ENCODE measurements around the gene NTF3. TPM values are rescaled to one million over a fixed set of nuclear protein-coding genes. Genes with fewer than 3 reads are reported as not detected.

Gene NTF3
- total RNA-seq, 5 donors from 2014 or later (not counting 1 experiment from before 2014, with no cell fraction given), result not detected

DNA sequence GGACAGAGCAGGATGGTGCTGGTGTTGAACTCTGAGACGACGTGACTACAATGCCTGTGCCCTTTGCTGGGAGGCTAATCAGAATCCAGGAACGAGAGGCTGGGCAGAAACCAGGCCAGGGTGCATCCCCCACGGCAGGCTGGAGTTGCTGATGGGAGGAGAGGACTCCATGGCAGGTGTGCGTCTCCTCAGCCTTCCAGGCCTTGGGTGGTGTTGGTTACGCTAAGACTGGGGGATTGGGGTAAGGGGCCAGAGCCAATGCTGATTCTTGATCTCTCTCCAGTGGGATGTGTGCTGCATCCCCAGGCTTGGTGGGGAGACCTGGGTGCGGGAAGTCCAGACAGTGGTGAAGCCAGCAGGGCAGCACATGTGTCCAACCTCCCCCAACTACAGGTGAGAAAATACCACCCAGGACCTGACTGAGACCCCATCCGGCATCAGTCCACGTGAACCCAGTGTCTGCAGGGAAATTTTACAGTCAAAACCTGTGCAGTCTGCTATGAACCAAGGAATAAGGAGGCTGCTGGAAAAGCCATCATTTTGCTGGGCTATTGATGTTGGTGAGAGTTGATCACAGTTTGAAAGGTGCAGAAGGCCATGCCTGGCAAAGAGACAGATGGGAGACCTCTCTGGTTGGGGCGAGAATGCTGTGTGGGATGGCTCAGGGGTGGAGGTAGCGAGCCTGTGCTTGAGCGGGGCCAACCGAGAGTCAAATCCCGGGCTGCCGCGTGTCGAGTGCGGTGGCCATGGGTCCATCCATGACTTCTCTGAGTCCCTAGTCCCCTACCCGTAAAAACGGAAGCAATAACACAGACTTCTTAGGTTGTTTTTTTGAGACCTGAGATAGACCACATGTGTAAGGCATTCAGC lies 89.8 kb downstream of the NTF3 start:
- no peak overlapping the region for H3K4me3 ChIP-seq (ENCODE audit: control insufficient read depth in 1 of 2, extremely low read depth in 1 of 2, low read length in 1 of 2)
- H3K36me3 ChIP-seq (ENCODE audit: control insufficient read depth in 2 of 2, extremely low read depth in 1 of 2, insufficient read depth in 1 of 2, low read length in 1 of 2), result no peaks in the 10 kb centered on the region
- DNase-seq (no peak), ATAC-seq (replicated peaks in 1 of 4) (no peak)
- Mint-ChIP-seq H3K4me1 (no peaks in the 10 kb centered on the region), H3K9me3 (no peaks in the 10 kb centered on the region), H3K36me3 (no peaks in the 10 kb centered on the region), H3K4me3 (no peak overlapping the region), H3K27me3 (peaks cover 0 to 3% of the 10 kb centered on the region in 2 donors), H3K27ac (no peak overlapping the region)
- peaks cover 0 to 12% of the 10 kb centered on the region in 2 experiments for H3K27me3 ChIP-seq (replicated peaks in 1 of 2; ENCODE audit: control insufficient read depth in 2 of 2, extremely low read depth in 1 of 2, insufficient read depth in 2 of 2, low read length in 1 of 2)
- WGBS (ENCODE audit: insufficient coverage), result 79% methylated on average over 18 of the region's 20 CpGs
- H3K9me3 ChIP-seq, result no peaks in the 10 kb centered on the region
- H3K27ac ChIP-seq (ENCODE audit: low read length), result no peak overlapping the region
- H3K4me1 ChIP-seq (ENCODE audit: control insufficient read depth in 1 of 2, extremely low read depth in 1 of 2, insufficient read depth in 2 of 2, low read length in 2 of 2), result no peaks in the 10 kb centered on the region
- CTCF ChIA-PET, result no interaction called here
- POLR2A ChIA-PET, result no interaction called here

DNA sequence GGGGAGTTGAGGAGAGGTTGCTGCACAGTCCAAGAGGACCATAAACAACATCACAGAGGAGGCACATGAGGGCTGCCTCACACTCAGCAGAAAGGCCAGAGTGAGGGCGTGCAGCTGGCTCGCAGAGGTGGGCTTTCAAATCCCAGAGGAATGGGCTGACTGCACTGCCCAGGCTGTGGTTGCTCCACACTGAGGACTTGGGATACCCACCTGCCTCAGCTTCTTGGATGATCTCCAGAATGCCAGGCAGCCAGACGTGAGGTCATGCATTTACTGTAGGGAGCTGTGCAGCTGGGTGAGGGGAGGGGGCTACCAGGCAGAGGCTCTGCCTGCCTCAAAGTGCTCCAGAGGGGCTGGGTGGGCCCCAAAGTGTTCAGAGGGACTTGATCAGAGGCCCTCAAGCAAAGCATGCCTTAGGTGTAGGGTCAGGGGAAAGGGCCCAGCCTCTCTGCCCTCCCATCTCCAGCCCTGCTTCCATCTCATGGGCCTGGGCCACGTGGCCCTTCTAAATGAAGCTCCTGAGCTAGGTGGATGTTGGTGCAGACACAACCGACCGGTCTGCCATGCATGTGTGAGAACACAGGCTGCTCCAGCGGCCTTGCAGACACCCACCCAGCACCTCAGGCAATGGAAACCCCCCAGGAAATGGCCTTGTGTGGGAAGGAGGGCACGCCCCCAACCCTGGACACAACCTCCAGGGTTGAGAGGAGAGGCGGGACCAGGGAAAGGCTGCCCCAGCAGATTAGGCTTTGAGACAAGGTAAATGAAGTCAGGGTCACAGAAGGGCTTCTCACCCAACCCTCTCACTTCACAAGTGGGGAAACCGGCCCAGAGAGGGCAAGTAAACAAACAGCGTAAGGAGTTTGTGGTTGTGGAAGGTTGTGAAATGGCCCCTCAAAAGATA lies 90.8 kb downstream of the NTF3 start:
- Mint-ChIP-seq H3K9me3 (no peaks in the 10 kb centered on the region), H3K27me3 (peaks cover 0 to 3% of the 10 kb centered on the region in 2 donors), H3K4me1 (no peaks in the 10 kb centered on the region), H3K36me3 (no peaks in the 10 kb centered on the region), H3K4me3 (no peak overlapping the region), H3K27ac (no peak overlapping the region)
- CTCF ChIA-PET, result no interaction called here
- DNase-seq, result no peak
- H3K4me3 ChIP-seq (ENCODE audit: control insufficient read depth in 1 of 2, extremely low read depth in 1 of 2, low read length in 1 of 2), result no peak overlapping the region
- H3K4me1 ChIP-seq (ENCODE audit: control insufficient read depth in 1 of 2, extremely low read depth in 1 of 2, insufficient read depth in 2 of 2, low read length in 2 of 2), result no peaks in the 10 kb centered on the region
- WGBS (ENCODE audit: insufficient coverage), result 84% methylated on average over 3 of the region's 11 CpGs
- H3K27ac ChIP-seq (ENCODE audit: low read length), result no peak overlapping the region
- peaks cover 0 to 10% of the 10 kb centered on the region in 2 experiments for H3K27me3 ChIP-seq (replicated peaks in 1 of 2; ENCODE audit: control insufficient read depth in 2 of 2, extremely low read depth in 1 of 2, insufficient read depth in 2 of 2, low read length in 1 of 2)
- no peak for ATAC-seq (replicated peaks in 1 of 4)
- no peaks in the 10 kb centered on the region for H3K9me3 ChIP-seq
- POLR2A ChIA-PET, result no interaction called here
- no peaks in the 10 kb centered on the region for H3K36me3 ChIP-seq (ENCODE audit: control insufficient read depth in 2 of 2, extremely low read depth in 1 of 2, insufficient read depth in 1 of 2, low read length in 1 of 2)

DNA sequence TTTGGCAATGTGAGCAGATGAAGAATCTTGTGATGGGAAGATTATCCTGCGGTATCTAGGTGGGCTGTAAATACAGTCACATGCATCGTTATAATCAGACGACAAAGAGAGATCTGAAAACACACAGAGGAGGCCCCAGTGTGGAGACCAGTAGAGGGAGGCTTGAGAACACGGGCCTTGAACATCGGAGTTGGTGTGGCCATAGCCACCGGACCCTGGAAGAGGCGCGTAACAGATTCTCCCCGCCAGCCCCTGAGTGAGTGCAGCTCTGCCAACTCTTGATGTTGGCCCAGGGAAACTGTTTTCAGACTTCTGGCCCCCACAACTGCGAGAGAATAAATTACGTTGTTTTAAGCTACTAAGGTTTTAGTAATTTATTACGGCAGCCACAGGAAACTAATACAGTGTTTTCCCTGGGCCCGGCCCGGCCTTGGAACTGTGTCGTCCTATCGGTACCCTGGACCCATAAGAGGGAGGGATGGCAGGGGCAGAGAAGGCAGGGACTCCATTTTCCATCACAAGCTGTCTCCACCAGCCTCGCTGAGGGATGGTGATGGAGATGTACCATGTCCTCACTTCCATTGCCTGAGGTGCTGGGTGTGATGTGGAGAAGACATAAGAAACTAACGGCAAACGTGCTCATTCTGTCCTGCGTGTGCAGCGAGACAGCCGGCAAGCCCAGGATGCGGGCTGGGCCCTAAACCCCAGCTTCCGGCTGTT lies 91.6 kb downstream of the NTF3 start:
- POLR2A ChIA-PET, result no interaction called here
- Mint-ChIP-seq H3K27ac (no peak overlapping the region), H3K4me3 (no peak overlapping the region), H3K27me3 (peaks cover 0 to 3% of the 10 kb centered on the region in 2 donors), H3K36me3 (no peaks in the 10 kb centered on the region), H3K9me3 (no peaks in the 10 kb centered on the region), H3K4me1 (no peaks in the 10 kb centered on the region)
- ATAC-seq (replicated peaks in 1 of 4), result no peak
- 86% methylated on average over 19 of the region's 24 CpGs for WGBS (ENCODE audit: insufficient coverage)
- H3K4me1 ChIP-seq (ENCODE audit: control insufficient read depth in 1 of 2, extremely low read depth in 1 of 2, insufficient read depth in 2 of 2, low read length in 2 of 2), result no peaks in the 10 kb centered on the region
- CTCF ChIA-PET, result no interaction called here
- no peaks in the 10 kb centered on the region for H3K9me3 ChIP-seq
- H3K27ac ChIP-seq (ENCODE audit: low read length), result no peak overlapping the region
- peaks cover 0 to 10% of the 10 kb centered on the region in 2 experiments for H3K27me3 ChIP-seq (replicated peaks in 1 of 2; ENCODE audit: control insufficient read depth in 2 of 2, extremely low read depth in 1 of 2, insufficient read depth in 2 of 2, low read length in 1 of 2)
- no peak for DNase-seq
- no peaks in the 10 kb centered on the region for H3K36me3 ChIP-seq (ENCODE audit: control insufficient read depth in 2 of 2, extremely low read depth in 1 of 2, insufficient read depth in 1 of 2, low read length in 1 of 2)
- H3K4me3 ChIP-seq (ENCODE audit: control insufficient read depth in 1 of 2, extremely low read depth in 1 of 2, low read length in 1 of 2), result no peak overlapping the region

DNA sequence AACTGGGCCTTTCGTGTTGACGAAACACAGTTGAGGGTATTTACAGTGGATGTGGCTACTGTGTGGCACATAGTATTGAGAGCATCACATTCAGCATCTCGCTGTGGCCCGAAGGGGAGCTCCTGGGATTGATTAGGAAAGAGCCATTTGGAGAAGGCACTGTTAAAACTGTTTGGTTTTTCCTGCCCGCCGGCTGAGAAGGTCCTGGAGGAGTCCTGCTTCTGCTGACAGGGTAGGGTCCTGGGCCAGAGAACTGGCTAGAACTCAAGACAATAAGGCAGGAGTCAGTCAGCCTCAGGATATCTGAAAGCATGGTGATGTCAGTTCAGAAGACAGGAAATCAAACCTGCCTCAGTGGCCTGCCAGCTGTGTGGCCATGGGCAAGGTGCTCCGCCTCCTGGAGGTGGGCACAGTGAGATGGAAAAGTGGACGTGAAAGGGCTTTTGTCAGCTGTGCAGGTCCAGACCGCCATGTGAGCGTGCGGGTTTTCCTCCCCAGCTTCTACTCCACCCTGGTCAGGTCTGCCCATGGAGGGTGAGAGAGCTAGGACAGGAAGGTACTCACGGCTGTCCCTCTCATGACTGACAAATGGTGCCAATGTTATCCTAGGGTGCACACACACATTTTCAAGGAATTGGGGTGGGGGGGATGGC lies 92.3 kb downstream of the NTF3 start:
- DNase-seq (no peak), ATAC-seq (replicated peaks in 1 of 4) (no peak)
- 89% methylated on average over 6 of the region's 12 CpGs for WGBS (ENCODE audit: insufficient coverage)
- Histone ChIP-seq H3K9me3 (no peaks in the 10 kb centered on the region), H3K4me1 (ENCODE audit: control insufficient read depth in 1 of 2, extremely low read depth in 1 of 2, insufficient read depth in 2 of 2, low read length in 2 of 2) (no peaks in the 10 kb centered on the region), H3K4me3 (ENCODE audit: control insufficient read depth in 1 of 2, extremely low read depth in 1 of 2, low read length in 1 of 2) (no peak overlapping the region), H3K27ac (ENCODE audit: low read length) (no peak overlapping the region), H3K36me3 (ENCODE audit: control insufficient read depth in 2 of 2, extremely low read depth in 1 of 2, insufficient read depth in 1 of 2, low read length in 1 of 2) (no peaks in the 10 kb centered on the region), H3K27me3 (replicated peaks in 1 of 2; ENCODE audit: control insufficient read depth in 2 of 2, extremely low read depth in 1 of 2, insufficient read depth in 2 of 2, low read length in 1 of 2) (peaks cover 0 to 10% of the 10 kb centered on the region in 2 experiments)
- no peaks in the 10 kb centered on the region for H3K36me3 Mint-ChIP-seq
- ChIA-PET POLR2A (no interaction called here), CTCF (no interaction called here)
- H3K27ac Mint-ChIP-seq, result no peak overlapping the region
- H3K4me3 Mint-ChIP-seq, result no peak overlapping the region
- H3K27me3 Mint-ChIP-seq, result peaks cover 0 to 4% of the 10 kb centered on the region in 2 donors
- no peaks in the 10 kb centered on the region for H3K4me1 Mint-ChIP-seq
- H3K9me3 Mint-ChIP-seq, result no peaks in the 10 kb centered on the region

DNA sequence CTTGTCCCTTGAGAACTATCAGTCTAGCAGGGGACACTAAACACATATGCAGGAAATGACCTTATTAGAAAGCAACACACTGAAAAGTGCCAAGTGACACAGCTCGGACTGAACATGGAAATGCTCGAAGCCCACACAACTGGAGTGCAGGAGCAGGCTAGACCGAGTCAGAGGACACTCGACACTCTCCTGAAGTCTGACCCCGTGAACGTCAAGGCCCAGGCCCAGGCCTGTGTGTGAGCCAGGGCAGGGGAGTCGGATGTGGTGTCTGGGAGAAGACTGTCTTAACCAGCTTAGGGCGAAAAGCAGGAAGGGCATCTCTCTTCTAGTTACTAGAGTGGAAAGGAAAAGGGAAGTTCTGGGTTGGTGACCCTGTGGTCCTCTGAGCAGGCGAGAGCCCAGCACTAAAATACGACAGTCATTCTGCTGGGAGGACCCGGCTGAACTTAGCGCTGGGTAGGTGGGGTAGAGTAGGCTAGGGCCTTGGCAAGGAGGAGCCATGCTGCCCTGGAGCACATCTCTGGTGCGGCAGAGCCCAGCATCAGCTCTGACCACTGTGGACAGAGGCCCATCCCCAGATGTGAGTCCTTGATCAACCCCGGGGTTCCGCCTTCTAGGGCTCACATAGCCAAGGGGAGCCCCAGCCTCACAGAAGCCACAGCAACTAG lies 93.0 kb downstream of the NTF3 start:
- no peak overlapping the region for H3K27ac Mint-ChIP-seq
- H3K36me3 Mint-ChIP-seq, result no peaks in the 10 kb centered on the region
- H3K4me3 Mint-ChIP-seq, result no peak overlapping the region
- Histone ChIP-seq H3K36me3 (ENCODE audit: control insufficient read depth in 2 of 2, extremely low read depth in 1 of 2, insufficient read depth in 1 of 2, low read length in 1 of 2) (no peaks in the 10 kb centered on the region), H3K27me3 (replicated peaks in 1 of 2; ENCODE audit: control insufficient read depth in 2 of 2, extremely low read depth in 1 of 2, insufficient read depth in 2 of 2, low read length in 1 of 2) (peaks cover 0 to 13% of the 10 kb centered on the region in 2 experiments), H3K4me3 (ENCODE audit: control insufficient read depth in 1 of 2, extremely low read depth in 1 of 2, low read length in 1 of 2) (no peak overlapping the region), H3K27ac (ENCODE audit: low read length) (no peak overlapping the region), H3K4me1 (ENCODE audit: control insufficient read depth in 1 of 2, extremely low read depth in 1 of 2, insufficient read depth in 2 of 2, low read length in 2 of 2) (no peaks in the 10 kb centered on the region), H3K9me3 (no peaks in the 10 kb centered on the region)
- ChIA-PET POLR2A (no interaction called here), CTCF (no interaction called here)
- peaks cover 0 to 3% of the 10 kb centered on the region in 2 donors for H3K27me3 Mint-ChIP-seq
- ATAC-seq (replicated peaks in 1 of 4), result no peak
- peak in 1 of 35 experiments; percentile 19 for DNase-seq
- no peaks in the 10 kb centered on the region for H3K4me1 Mint-ChIP-seq
- no peaks in the 10 kb centered on the region for H3K9me3 Mint-ChIP-seq
- WGBS (ENCODE audit: insufficient coverage), result 91% methylated on average over 11 of the region's 15 CpGs

All from T-cell (primary cell).